Nephron progenitor cell (in vitro differentiated cells): ENCODE data around the gene CDC23.

ENCODE experiments used
- DNase-seq: peaks from one replicate; pipeline ENCODE4 v3.0.0; 2021
- H3K27ac Mint-ChIP-seq: 2 replicates; pipeline ENCODE4 v1.8.0; 2021; ENCODE audit warnings: mild to moderate bottlenecking, moderate library complexity, mixed read lengths
- H3K27me3 Mint-ChIP-seq: 2 replicates; pipeline ENCODE4 v1.8.0; 2021; ENCODE audit warnings: mild to moderate bottlenecking, low read depth, mixed read lengths; ENCODE audit not compliant: poor library complexity
- H3K36me3 Mint-ChIP-seq: 2 replicates; pipeline ENCODE4 v1.8.0; 2021; ENCODE audit warnings: low read depth, mixed read lengths
- H3K4me1 Mint-ChIP-seq: 2 replicates; pipeline ENCODE4 v1.8.0; 2021; ENCODE audit warnings: mixed read lengths
- H3K4me3 Mint-ChIP-seq: 2 replicates; pipeline ENCODE4 v1.8.0; 2021; ENCODE audit warnings: mild to moderate bottlenecking, moderate library complexity, mixed read lengths
- H3K9me3 Mint-ChIP-seq: 2 replicates; pipeline ENCODE4 v1.8.0; 2021; ENCODE audit warnings: mild to moderate bottlenecking, moderate library complexity, mixed read lengths
- TF ChIP-seq, protein P1 (sequence below): fragments of 200-600 bp; sonication (generic); IDR thresholded peaks from 2 replicates; pipeline ENCODE4 v1.5.0; 2021; ENCODE audit warnings: antibody characterized with exemption

CDC23 gene

DNA sequence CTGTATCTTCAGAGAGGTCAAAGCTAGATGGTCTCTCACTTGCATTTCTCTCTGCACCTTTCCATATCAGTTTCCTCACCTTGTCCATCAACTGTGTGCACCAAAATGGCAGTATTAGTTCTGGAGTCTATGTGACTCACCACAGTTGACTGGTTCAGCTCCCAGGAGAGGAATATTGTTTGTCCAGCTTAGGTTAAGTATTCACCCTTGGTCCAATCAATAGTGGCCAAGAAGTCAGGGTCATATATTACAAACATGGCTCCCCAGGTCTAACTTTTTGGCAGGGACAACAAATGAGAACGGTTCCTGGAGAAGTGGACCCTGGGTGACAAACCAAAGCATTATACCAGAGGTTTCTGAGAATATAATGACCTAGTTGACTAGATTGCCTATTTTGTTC lies 24.9 kb upstream of the CDC23 start:
- no peaks in the 10 kb centered on the region for H3K36me3 Mint-ChIP-seq
- peaks cover 15% of the 10 kb centered on the region for H3K9me3 Mint-ChIP-seq
- H3K27ac Mint-ChIP-seq, result no peak overlapping the region
- H3K27me3 Mint-ChIP-seq, result peaks cover 65% of the 10 kb centered on the region
- TF ChIP-seq, protein P1, sequence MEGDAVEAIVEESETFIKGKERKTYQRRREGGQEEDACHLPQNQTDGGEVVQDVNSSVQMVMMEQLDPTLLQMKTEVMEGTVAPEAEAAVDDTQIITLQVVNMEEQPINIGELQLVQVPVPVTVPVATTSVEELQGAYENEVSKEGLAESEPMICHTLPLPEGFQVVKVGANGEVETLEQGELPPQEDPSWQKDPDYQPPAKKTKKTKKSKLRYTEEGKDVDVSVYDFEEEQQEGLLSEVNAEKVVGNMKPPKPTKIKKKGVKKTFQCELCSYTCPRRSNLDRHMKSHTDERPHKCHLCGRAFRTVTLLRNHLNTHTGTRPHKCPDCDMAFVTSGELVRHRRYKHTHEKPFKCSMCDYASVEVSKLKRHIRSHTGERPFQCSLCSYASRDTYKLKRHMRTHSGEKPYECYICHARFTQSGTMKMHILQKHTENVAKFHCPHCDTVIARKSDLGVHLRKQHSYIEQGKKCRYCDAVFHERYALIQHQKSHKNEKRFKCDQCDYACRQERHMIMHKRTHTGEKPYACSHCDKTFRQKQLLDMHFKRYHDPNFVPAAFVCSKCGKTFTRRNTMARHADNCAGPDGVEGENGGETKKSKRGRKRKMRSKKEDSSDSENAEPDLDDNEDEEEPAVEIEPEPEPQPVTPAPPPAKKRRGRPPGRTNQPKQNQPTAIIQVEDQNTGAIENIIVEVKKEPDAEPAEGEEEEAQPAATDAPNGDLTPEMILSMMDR, result no peak
- H3K4me1 Mint-ChIP-seq, result peaks cover 19% of the 10 kb centered on the region
- no peak overlapping the region for H3K4me3 Mint-ChIP-seq
- no peak for DNase-seq

DNA sequence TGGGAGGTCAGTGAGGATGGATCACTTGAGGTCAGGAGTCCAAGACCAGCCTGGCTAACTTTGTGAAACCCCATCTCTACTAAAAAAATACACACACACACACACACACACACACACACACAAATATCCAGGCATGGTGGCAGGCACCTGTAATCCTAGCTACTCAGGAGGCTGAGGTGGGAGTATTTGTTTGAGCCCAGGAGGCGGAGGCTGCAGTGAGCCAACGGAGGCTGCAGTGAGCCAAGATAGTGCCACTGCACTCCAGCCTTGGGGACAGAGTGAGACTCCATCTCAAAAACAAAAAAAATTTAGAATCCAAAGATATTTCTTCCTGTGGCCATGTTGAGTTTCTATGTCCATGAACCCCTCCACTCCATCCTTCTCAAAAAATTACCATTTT lies 21.5 kb upstream of the CDC23 start:
- no peak for DNase-seq
- H3K36me3 Mint-ChIP-seq, result no peaks in the 10 kb centered on the region
- no peak overlapping the region for H3K4me3 Mint-ChIP-seq
- TF ChIP-seq, protein P1, result no peak
- H3K27me3 Mint-ChIP-seq, result peaks cover 42% of the 10 kb centered on the region
- peaks cover 10% of the 10 kb centered on the region for H3K9me3 Mint-ChIP-seq
- H3K4me1 Mint-ChIP-seq, result peaks cover 6% of the 10 kb centered on the region
- no peak overlapping the region for H3K27ac Mint-ChIP-seq

DNA sequence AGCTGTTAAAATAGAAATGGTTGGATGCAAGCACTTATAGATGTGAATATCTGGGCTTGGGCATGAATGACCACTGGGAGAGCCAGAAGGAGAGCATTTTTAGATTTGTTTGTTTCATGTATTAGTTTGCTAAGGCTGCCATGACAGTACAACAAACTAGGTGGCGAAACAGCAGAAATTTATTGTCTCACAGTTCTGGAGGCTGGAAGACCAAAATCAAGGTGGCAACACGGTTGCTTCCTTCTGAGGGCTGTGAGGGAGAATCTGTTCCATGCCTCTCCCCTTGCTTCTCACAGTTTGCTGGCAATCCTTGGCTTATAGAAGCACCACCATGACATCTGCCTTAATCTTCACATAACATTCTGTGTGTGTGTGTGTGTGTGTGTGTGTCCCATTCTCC lies 20.2 kb upstream of the CDC23 start:
- Mint-ChIP-seq H3K27ac (no peak overlapping the region), H3K36me3 (no peaks in the 10 kb centered on the region), H3K4me1 (peaks cover 6% of the 10 kb centered on the region), H3K4me3 (no peak overlapping the region), H3K27me3 (peaks cover 35% of the 10 kb centered on the region), H3K9me3 (no peaks in the 10 kb centered on the region)
- DNase-seq, result no peak
- TF ChIP-seq, protein P1, result no peak

DNA sequence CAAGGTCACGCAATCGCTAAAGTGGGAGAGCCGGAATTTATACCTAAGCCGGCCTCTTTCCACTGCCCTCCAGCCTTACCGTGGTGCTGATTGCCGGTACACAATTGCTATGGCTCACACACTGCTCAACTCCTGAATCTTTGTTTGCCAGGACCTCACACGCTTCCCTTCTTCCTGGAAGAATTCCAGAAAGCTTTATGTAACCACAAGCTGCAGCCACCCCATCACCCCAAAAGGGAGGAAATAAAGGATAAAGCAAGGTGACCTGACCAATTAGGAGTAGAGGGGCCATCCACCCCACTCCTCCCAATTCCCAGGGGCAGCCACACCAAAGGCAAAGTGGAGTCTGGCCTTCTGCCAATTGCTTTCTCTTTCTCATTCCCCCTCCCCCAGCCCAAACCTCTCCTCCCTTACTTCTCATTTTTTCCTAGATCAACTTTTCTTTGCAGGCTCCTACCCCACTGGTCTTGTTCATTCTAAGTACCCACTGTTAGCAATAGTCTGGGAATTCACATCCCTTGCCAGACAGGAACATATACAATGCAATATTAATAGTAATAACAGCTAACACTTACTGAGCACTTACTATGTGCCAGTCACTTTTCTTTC lies 18.0 kb upstream of the CDC23 start:
- Mint-ChIP-seq H3K9me3 (peaks cover 7% of the 10 kb centered on the region), H3K4me1 (peaks cover 6% of the 10 kb centered on the region), H3K27ac (no peak overlapping the region)

DNA sequence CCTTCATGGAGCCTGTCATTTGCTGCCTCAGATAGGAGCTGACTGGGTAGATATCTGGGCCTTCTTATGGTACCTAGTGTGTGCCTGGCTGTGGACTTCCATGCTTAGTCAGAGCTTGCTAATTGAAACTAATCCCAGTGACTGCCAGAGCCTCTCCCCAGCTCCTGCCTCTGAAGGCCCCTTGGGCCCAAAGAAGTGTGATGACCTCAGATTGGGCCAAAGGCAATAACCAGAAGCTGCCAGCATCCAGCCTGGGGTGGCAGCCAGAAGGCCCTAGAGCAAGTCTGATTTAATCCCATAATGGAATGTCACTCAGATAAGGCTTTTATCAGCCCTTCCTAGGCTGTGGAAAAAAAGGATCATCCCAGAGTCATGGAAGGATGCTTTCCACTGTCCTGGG lies 17.1 kb upstream of the CDC23 start:
- Mint-ChIP-seq H3K27ac (peak overlapping the region; percentile 56), H3K4me1 (peaks cover 6% of the 10 kb centered on the region), H3K36me3 (no peaks in the 10 kb centered on the region), H3K9me3 (peaks cover 12% of the 10 kb centered on the region), H3K4me3 (no peak overlapping the region), H3K27me3 (peaks cover 26% of the 10 kb centered on the region)
- TF ChIP-seq, protein P1, result no peak
- DNase-seq, result no peak

More for the DNA sequence above, 18.0 kb upstream of the CDC23 start:
- H3K36me3 Mint-ChIP-seq, result no peaks in the 10 kb centered on the region
- peaks cover 28% of the 10 kb centered on the region for H3K27me3 Mint-ChIP-seq
- TF ChIP-seq, protein P1, result no peak
- DNase-seq, result no peak
- H3K4me3 Mint-ChIP-seq, result no peak overlapping the region

DNA sequence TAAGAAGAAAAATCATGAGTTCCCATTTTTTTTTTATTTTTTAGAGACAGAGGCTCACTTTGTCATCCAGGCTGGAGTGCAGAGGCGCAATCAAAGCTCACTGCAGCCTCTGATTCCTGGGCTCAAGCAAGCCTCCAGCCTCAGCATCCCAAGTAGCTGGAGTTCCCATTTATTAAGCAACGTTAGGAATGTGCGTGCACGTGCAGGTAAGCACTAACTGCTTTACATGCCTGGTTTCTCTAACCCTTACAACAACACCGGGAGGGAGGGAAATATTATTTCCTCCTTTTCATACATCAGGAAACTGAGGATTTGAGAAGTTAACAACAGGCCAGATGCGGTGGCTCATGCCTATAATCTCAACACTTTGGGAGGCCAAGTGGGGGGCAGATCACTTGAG lies 16.3 kb upstream of the CDC23 start:
- DNase-seq, result no peak
- Mint-ChIP-seq H3K4me1 (peaks cover 6% of the 10 kb centered on the region), H3K27me3 (peaks cover 27% of the 10 kb centered on the region), H3K4me3 (no peak overlapping the region), H3K9me3 (peaks cover 15% of the 10 kb centered on the region), H3K36me3 (no peaks in the 10 kb centered on the region), H3K27ac (no peak overlapping the region)
- TF ChIP-seq, protein P1, result no peak
